ENCODE measurements around the gene COX18.

COX18 gene

GRCh38 chr4:73098016-73098415 is 28.5 kb upstream of the COX18 start:
- H3K4me3 ChIP-seq (replicated peaks in 1 of 2; ENCODE audit: low read depth in 2 of 2, low read length in 2 of 2), result no peak overlapping the region
- TF ChIP-seq CTCF (IDR thresholded peaks at IDR 0.05; ENCODE audit: low read depth, low read length), result no peak
- no peak for DNase-seq (ENCODE audit: low read depth in 2 of 2)

GRCh38 chr4:73092868-73093267 is 23.4 kb upstream of the COX18 start:
- no peak overlapping the region for H3K4me3 ChIP-seq (replicated peaks in 1 of 2; ENCODE audit: low read depth in 2 of 2, low read length in 2 of 2)
- DNase-seq (ENCODE audit: low read depth in 2 of 2), result no peak
- TF ChIP-seq CTCF (IDR thresholded peaks at IDR 0.05; ENCODE audit: low read depth, low read length), result no peak

GRCh38 chr4:73090738-73091137 is 21.2 kb upstream of the COX18 start:
- no peak for DNase-seq (ENCODE audit: low read depth in 2 of 2)
- no peak overlapping the region for H3K4me3 ChIP-seq (replicated peaks in 1 of 2; ENCODE audit: low read depth in 2 of 2, low read length in 2 of 2)
- TF ChIP-seq CTCF (IDR thresholded peaks at IDR 0.05; ENCODE audit: low read depth, low read length), result no peak

GRCh38 chr4:73087871-73088270 is 18.4 kb upstream of the COX18 start:
- TF ChIP-seq CTCF (IDR thresholded peaks at IDR 0.05; ENCODE audit: low read depth, low read length), result no peak
- no peak overlapping the region for H3K4me3 ChIP-seq (replicated peaks in 1 of 2; ENCODE audit: low read depth in 2 of 2, low read length in 2 of 2)
- DNase-seq (ENCODE audit: low read depth in 2 of 2), result no peak

GRCh38 chr4:73086095-73086868 is 16.8 kb upstream of the COX18 start:
- no peak for TF ChIP-seq CTCF (IDR thresholded peaks at IDR 0.05; ENCODE audit: low read depth, low read length)
- no peak for DNase-seq (ENCODE audit: low read depth in 2 of 2)
- H3K4me3 ChIP-seq (replicated peaks in 1 of 2; ENCODE audit: low read depth in 2 of 2, low read length in 2 of 2), result no peak overlapping the region

GRCh38 chr4:73080789-73081188 is 11.3 kb upstream of the COX18 start:
- no peak overlapping the region for H3K4me3 ChIP-seq (replicated peaks in 1 of 2; ENCODE audit: low read depth in 2 of 2, low read length in 2 of 2)
- TF ChIP-seq CTCF (IDR thresholded peaks at IDR 0.05; ENCODE audit: low read depth, low read length), result no peak
- DNase-seq (ENCODE audit: low read depth in 2 of 2), result peak; percentile 9 to 16

- no peak overlapping the region for H3K4me3 ChIP-seq (replicated peaks in 1 of 2; ENCODE audit: low read depth in 2 of 2, low read length in 2 of 2)
- DNase-seq (ENCODE audit: low read depth in 2 of 2), result no peak
- TF ChIP-seq CTCF (IDR thresholded peaks at IDR 0.05; ENCODE audit: low read depth, low read length), result no peak
These were observed 6.3 kb upstream of the COX18 start for GRCh38 chr4:73075832-73076231.
